ENCODE data around the gene CCDC117. TPM values are rescaled to one million over a fixed set of nuclear protein-coding genes. Genes with fewer than 3 reads are reported as not detected.
"Not testable (repeated sequence)": the region's sequence is repeated elsewhere in the genome, so short reads cannot be mapped to it uniquely, and the experiment has no call there.

Gene CCDC117
- total RNA-seq, 4 donors from 2014 or later, result 9.8 to 15.4 (median 14.4) TPM

DNA sequence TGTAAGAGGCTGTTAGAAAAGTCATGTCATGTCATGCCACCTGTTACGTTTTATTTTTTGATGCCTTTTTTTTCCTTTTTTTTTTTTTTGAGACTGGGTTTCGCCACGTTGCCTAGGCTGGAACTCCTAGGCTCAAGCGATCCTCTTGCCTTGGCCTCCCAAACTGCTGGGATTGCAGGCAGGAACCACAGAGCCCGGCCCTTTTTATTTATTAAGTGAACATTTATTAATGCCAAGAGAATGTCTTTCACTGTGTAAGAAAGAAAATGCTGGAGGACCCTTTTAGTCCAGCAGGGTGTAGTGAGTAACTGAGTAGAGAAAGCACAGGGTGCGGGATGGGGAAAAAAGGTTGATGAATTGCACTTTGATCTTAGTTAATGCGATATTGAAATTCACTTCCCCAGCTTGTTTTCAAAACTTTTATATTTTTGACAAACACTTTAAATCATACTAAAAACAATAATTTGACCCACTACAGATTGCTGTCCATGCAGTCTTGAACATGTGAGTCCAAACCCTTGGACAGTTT is 30.2 kb downstream of the CCDC117 start:
- WGBS, 2 donors, result 52 to 67% methylated on average over 7 of the region's 7 CpGs
- Histone ChIP-seq H3K27me3 (no peaks in the 10 kb centered on the region), H3K27ac (peak overlapping the region in 2 of 4 donors; percentile 99 to 100), H3K9me3 (no peaks in the 10 kb centered on the region), H3K4me3 (no peak overlapping the region), H3K4me1 (peaks cover 20 to 59% (median 26%) of the 10 kb centered on the region in 3 donors), H3K36me3 (peaks cover 0 to 9% (median 0%) of the 10 kb centered on the region in 3 donors)
- intact Hi-C loops (cut with DNase I), result no loop called here
- TF ChIP-seq, protein P1, sequence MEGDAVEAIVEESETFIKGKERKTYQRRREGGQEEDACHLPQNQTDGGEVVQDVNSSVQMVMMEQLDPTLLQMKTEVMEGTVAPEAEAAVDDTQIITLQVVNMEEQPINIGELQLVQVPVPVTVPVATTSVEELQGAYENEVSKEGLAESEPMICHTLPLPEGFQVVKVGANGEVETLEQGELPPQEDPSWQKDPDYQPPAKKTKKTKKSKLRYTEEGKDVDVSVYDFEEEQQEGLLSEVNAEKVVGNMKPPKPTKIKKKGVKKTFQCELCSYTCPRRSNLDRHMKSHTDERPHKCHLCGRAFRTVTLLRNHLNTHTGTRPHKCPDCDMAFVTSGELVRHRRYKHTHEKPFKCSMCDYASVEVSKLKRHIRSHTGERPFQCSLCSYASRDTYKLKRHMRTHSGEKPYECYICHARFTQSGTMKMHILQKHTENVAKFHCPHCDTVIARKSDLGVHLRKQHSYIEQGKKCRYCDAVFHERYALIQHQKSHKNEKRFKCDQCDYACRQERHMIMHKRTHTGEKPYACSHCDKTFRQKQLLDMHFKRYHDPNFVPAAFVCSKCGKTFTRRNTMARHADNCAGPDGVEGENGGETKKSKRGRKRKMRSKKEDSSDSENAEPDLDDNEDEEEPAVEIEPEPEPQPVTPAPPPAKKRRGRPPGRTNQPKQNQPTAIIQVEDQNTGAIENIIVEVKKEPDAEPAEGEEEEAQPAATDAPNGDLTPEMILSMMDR (IDR thresholded peaks at IDR 0.05), result no peak
- TF ChIP-seq POLR2A (IDR thresholded peaks at IDR 0.05), result no peak
- no peak for DNase-seq

DNA sequence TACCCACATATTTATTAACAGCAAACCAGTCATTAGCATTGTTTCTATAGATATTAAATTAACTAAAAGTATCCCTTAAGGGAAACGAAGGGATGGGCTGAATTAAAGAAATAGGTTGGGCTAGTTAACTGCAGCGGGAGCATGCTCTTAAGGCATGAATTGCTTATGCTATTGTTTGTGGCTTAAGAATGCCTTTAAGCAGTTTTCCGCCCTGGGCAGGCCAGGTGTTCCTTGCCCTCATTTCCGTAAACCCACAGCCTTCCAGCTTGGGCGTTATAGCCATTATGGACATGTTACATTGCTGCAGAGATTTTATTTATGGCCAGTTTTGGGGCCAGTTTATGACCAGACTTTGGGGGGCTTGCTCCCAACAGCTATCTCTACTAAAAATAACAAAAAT is 32.9 kb downstream of the CCDC117 start:
- intact Hi-C loops (cut with DNase I); H3K27ac ChIP-seq; H3K27me3 ChIP-seq; DNase-seq; H3K9me3 ChIP-seq; H3K4me3 ChIP-seq; H3K36me3 ChIP-seq: not testable (repeated sequence)
- 52 to 72% methylated on average over 5 of the region's 5 CpGs for WGBS, 2 donors
- H3K4me1 ChIP-seq, result peaks cover 13 to 46% (median 14%) of the 10 kb centered on the region in 3 donors

DNA sequence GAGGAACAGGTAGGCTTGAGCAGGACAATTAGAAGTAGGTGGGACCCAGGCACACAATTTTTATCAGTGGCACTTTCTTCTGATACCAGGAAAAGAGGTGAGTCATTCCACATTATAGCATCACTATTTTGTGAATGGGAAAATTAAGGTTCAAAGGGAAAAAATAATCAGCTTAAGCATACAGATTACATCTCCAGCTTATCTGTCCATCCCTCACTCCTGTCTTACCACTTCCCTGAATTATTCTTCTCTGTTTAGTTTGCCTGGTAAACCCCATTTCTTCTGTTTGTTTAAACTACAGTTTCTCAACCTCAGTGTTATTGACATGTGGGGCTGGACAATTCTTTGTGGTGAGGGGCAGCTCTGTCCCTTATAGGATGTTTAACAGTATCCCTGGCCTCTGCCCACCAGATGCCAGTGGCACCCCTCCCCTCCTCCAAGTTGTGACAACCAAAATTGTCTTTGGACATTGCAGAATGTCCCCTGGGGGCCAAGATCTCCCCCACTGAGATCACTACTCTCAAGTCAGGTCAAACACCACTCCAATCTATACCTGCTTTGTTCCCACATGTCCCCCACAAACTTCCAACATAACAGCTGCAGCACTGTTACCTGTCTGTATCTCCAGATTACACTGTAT is 36.3 kb downstream of the CCDC117 start:
- H3K4me1 ChIP-seq, result peaks cover 11 to 52% (median 14%) of the 10 kb centered on the region in 3 donors
- H3K4me3 ChIP-seq, result no peak overlapping the region
- intact Hi-C loops (cut with DNase I), result no loop called here
- no peaks in the 10 kb centered on the region for H3K36me3 ChIP-seq
- no peak for DNase-seq
- H3K27me3 ChIP-seq, result no peaks in the 10 kb centered on the region
- no peak overlapping the region for H3K27ac ChIP-seq
- no peaks in the 10 kb centered on the region for H3K9me3 ChIP-seq
- TF ChIP-seq, protein P1 (IDR thresholded peaks at IDR 0.05), result no peak
- no peak for TF ChIP-seq POLR2A (IDR thresholded peaks at IDR 0.05)

GRCh38 chr22:28810821-28811491 is 38.5 kb downstream of the CCDC117 start:
- intact Hi-C loops (cut with DNase I), result no loop called here
- H3K4me1 ChIP-seq, result peaks cover 14 to 57% (median 14%) of the 10 kb centered on the region in 3 donors

DNA sequence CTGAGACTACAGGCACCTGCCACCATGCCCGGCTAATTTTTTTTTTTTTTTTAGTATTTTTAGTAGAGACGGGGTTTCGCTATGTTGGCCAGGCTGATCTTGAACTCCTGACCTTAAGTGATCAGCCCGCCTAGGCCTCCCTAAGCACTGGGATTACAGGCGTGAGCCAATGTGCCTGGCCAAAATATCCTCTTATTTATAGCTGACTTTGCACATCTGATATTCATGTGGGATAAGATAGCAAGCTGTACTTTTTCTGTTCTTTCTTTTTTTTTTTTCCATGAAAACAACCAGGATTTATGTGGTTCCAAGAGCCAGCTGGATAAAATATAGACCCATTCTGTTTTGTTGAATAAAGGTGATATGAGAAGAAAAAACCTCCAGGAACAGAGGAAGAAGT is 40.0 kb downstream of the CCDC117 start:
- intact Hi-C loops (cut with DNase I), result no loop called here
- TF ChIP-seq, protein P1 (IDR thresholded peaks at IDR 0.05), result no peak
- no peak for TF ChIP-seq POLR2A (IDR thresholded peaks at IDR 0.05)
- no peak for DNase-seq
- Histone ChIP-seq H3K4me1 (peaks cover 14 to 70% (median 14%) of the 10 kb centered on the region in 3 donors), H3K27ac (peak overlapping the region; percentile 64 to 82 (median 70)), H3K9me3 (no peaks in the 10 kb centered on the region), H3K4me3 (no peak overlapping the region), H3K27me3 (no peaks in the 10 kb centered on the region), H3K36me3 (no peaks in the 10 kb centered on the region)
- 45 to 56% methylated on average over 4 to 5 of the region's 5 CpGs for WGBS, 2 donors

More at GRCh38 chr22:28810821-28811491, 38.5 kb downstream of the CCDC117 start:
- no peaks in the 10 kb centered on the region for H3K27me3 ChIP-seq
- no peaks in the 10 kb centered on the region for H3K36me3 ChIP-seq
- WGBS, 2 donors, result 45 to 60% methylated on average over 13 of the region's 13 CpGs
- no peak overlapping the region for H3K4me3 ChIP-seq
- no peaks in the 10 kb centered on the region for H3K9me3 ChIP-seq
- no peak for TF ChIP-seq POLR2A (IDR thresholded peaks at IDR 0.05)
- TF ChIP-seq, protein P1 (IDR thresholded peaks at IDR 0.05), result no peak
- no peak for DNase-seq
- H3K27ac ChIP-seq, result peak overlapping the region; percentile 64 to 82 (median 70)
